Dendritic cell treated with granulocyte-macrophage colony-stimulating factor and Interleukin-4, amounts not matched to agents 40 ng/mL and 50 ng/mL, for 4 days (primary cell): ENCODE measurements around the gene CDC42BPB.

Experiments used
- H3K27ac Mint-ChIP-seq: one replicate; pipeline ENCODE4 v1.8.0; 2022; ENCODE audit warnings: mild to moderate bottlenecking, mixed read lengths
- H3K27me3 Mint-ChIP-seq: one replicate; pipeline ENCODE4 v1.8.0; 2022; ENCODE audit warnings: mild to moderate bottlenecking, mixed read lengths
- H3K36me3 Mint-ChIP-seq: one replicate; pipeline ENCODE4 v1.8.0; 2022; ENCODE audit warnings: low read depth, mixed read lengths
- H3K4me1 Mint-ChIP-seq: one replicate; pipeline ENCODE4 v1.8.0; 2022; ENCODE audit warnings: low read depth, mixed read lengths
- H3K4me3 Mint-ChIP-seq: one replicate; pipeline ENCODE4 v1.8.0; 2022; ENCODE audit warnings: mild to moderate bottlenecking, moderate library complexity, mixed read lengths
- H3K9me3 Mint-ChIP-seq: one replicate; pipeline ENCODE4 v1.8.0; 2022; ENCODE audit warnings: mixed read lengths
- intact Hi-C: fragments of 100-400 bp; cut with micrococcal nuclease; formaldehyde crosslinking; loops from one replicate; pipeline ENCODE4 v1.15.0; 2022

The CDC42BPB gene

GRCh38 chr14:102883554-102883953, 173.8 kb downstream of the CDC42BPB start:
- no peaks in the 10 kb centered on the region for H3K27me3 Mint-ChIP-seq
- no peaks in the 10 kb centered on the region for H3K4me1 Mint-ChIP-seq
- no peaks in the 10 kb centered on the region for H3K36me3 Mint-ChIP-seq
- intact Hi-C loops, result no loop called here
- H3K9me3 Mint-ChIP-seq, result no peaks in the 10 kb centered on the region
- H3K4me3 Mint-ChIP-seq, result no peak overlapping the region
- no peak overlapping the region for H3K27ac Mint-ChIP-seq

- Mint-ChIP-seq H3K27ac (no peak overlapping the region), H3K9me3 (no peaks in the 10 kb centered on the region), H3K4me1 (no peaks in the 10 kb centered on the region), H3K27me3 (no peaks in the 10 kb centered on the region), H3K4me3 (no peak overlapping the region), H3K36me3 (no peaks in the 10 kb centered on the region)
- intact Hi-C loops, result no loop called here
These were observed 174.2 kb downstream of the CDC42BPB start for GRCh38 chr14:102883089-102883541.
